RWPE2 (cell line): ENCODE data around the gene ZFYVE27.

ENCODE experiments used
- ATAC-seq: fragments of 200-7000 bp; cut with Tn5 transposase; 3 replicates; pipeline ENCODE4 v1.9.1; 2021; ENCODE audit warnings: low read depth
- DNase-seq: peaks from one replicate; pipeline ENCODE4 v3.0.0-alpha.2; 2020; ENCODE audit warnings: low spot score
- H3K27ac ChIP-seq: fragments of 450-650 bp; 2 replicates; pipeline ENCODE4 v1.5.1; 2017; ENCODE audit warnings: mild to moderate bottlenecking; ENCODE audit not compliant: poor library complexity, severe bottlenecking
- H3K27me3 ChIP-seq: fragments of 250-450 bp; sonication (Bioruptor Pico); 2 replicates; pipeline ENCODE4 v1.5.1; 2021; ENCODE audit warnings: mild to moderate bottlenecking, moderate library complexity; ENCODE audit not compliant: insufficient read depth, poor library complexity, severe bottlenecking
- H3K36me3 ChIP-seq: fragments of 250-450 bp; sonication (Bioruptor Pico); 2 replicates; pipeline ENCODE4 v1.5.1; 2020; ENCODE audit warnings: low read depth, mild to moderate bottlenecking, moderate library complexity
- H3K4me1 ChIP-seq: fragments of 250-450 bp; sonication (Bioruptor Pico); 2 replicates; pipeline ENCODE4 v1.5.1; 2021; ENCODE audit warnings: mild to moderate bottlenecking, moderate library complexity; ENCODE audit not compliant: insufficient read depth, poor library complexity, severe bottlenecking
- H3K4me3 ChIP-seq: fragments of 250-450 bp; sonication (Bioruptor Pico); 2 replicates; pipeline ENCODE4 v1.5.1; 2021; ENCODE audit warnings: mild to moderate bottlenecking, moderate library complexity; ENCODE audit not compliant: severe bottlenecking
- H3K9me3 ChIP-seq: fragments of 250-450 bp; sonication (Bioruptor Pico); 2 replicates; pipeline ENCODE4 v1.5.1; 2021; ENCODE audit warnings: mild to moderate bottlenecking, moderate library complexity; ENCODE audit not compliant: severe bottlenecking
- TF ChIP-seq, protein P1 (sequence below): fragments of 450-650 bp; IDR thresholded peaks from one replicate; pipeline ENCODE4 v1.5.1; 2017; ENCODE audit warnings: mild to moderate bottlenecking, moderate library complexity; ENCODE audit not compliant: poor library complexity, severe bottlenecking

The ZFYVE27 gene

GRCh38 chr10:97805949-97806348 is 69.0 kb downstream of the ZFYVE27 start:
- Histone ChIP-seq H3K27me3 (no peaks in the 10 kb centered on the region), H3K36me3 (no peaks in the 10 kb centered on the region), H3K4me1 (no peaks in the 10 kb centered on the region), H3K4me3 (no peak overlapping the region), H3K27ac (no peak overlapping the region), H3K9me3 (no peaks in the 10 kb centered on the region)
- ATAC-seq (no peak), DNase-seq (no peak)
- TF ChIP-seq, protein P1, sequence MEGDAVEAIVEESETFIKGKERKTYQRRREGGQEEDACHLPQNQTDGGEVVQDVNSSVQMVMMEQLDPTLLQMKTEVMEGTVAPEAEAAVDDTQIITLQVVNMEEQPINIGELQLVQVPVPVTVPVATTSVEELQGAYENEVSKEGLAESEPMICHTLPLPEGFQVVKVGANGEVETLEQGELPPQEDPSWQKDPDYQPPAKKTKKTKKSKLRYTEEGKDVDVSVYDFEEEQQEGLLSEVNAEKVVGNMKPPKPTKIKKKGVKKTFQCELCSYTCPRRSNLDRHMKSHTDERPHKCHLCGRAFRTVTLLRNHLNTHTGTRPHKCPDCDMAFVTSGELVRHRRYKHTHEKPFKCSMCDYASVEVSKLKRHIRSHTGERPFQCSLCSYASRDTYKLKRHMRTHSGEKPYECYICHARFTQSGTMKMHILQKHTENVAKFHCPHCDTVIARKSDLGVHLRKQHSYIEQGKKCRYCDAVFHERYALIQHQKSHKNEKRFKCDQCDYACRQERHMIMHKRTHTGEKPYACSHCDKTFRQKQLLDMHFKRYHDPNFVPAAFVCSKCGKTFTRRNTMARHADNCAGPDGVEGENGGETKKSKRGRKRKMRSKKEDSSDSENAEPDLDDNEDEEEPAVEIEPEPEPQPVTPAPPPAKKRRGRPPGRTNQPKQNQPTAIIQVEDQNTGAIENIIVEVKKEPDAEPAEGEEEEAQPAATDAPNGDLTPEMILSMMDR = no peak

- TF ChIP-seq, protein P1 = no peak
- DNase-seq (no peak), ATAC-seq (peak; percentile 88)
- H3K9me3 ChIP-seq = no peaks in the 10 kb centered on the region
- no peaks in the 10 kb centered on the region for H3K4me1 ChIP-seq
- no peaks in the 10 kb centered on the region for H3K36me3 ChIP-seq
- no peak overlapping the region for H3K4me3 ChIP-seq
- no peak overlapping the region for H3K27ac ChIP-seq
- H3K27me3 ChIP-seq = no peaks in the 10 kb centered on the region
Observed at GRCh38 chr10:97810446-97810845, 73.5 kb downstream of the ZFYVE27 start.
